Stimulated activated CD8-positive, alpha-beta memory T cell treated with anti-CD3 and anti-CD28 coated beads, Interleukin-7, amount 100 ng/mL, for 48 hours (primary cell): ENCODE measurements around the gene FOXP2.
"Not testable (repeated sequence)": the region's sequence is repeated elsewhere in the genome, so short reads cannot be mapped to it uniquely, and the experiment has no call there.

Experiments
- DNase-seq, 2 donors: peaks; one replicate each; pipeline ENCODE4 v3.0.0-alpha.2; 2020; ENCODE audit warnings: low read depth in 1 of 2; ENCODE audit errors: extremely low read depth in 1 of 2

The FOXP2 gene

DNA sequence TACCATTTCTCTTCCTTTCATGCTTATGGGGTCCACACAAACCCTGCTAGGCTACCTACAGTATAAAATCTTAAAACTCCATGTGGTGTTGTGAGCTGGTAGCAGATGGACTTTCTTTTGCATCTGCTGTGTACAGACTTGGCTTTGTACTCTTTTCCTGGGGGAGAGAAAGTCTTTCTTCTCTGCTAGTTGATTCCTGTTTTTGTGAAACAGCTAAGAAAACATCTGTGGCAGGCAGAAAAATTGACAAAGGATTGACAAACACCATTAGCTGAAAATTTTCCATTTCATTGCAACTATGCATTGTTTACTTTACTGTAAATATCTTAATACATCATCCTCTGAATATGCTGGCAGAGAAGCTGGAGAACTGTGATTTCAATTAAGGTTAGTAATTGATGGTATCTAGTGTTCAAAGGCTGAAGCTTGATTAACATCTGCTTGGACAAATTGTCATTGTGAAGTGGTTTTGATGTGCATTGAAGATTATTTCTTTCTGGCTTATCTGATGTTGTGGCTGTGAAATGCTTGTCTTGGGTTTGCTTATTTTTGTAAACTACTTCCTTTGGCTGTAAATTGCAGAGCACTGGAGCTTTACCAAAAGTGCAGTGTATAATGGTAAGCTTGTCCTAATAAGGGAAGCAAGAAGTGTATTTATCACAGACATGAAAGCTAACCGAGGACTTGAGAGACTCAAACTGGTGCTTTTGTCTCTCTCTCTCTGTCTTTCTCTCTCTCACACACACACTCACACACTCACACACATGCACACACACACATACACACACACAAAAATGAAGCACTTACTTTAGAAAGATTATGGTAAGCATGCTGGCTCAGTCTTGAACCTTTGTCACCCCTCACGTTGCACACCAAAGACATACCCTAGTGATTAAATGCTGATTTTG lies at the start of gene FOXP2:
Gene FOXP2, plus strand, starts transcription at position 660 of the 908 bp plus-strand sequence. CDS start 11,697 bp downstream, outside the sequence.
- DNase-seq = no peak

DNA sequence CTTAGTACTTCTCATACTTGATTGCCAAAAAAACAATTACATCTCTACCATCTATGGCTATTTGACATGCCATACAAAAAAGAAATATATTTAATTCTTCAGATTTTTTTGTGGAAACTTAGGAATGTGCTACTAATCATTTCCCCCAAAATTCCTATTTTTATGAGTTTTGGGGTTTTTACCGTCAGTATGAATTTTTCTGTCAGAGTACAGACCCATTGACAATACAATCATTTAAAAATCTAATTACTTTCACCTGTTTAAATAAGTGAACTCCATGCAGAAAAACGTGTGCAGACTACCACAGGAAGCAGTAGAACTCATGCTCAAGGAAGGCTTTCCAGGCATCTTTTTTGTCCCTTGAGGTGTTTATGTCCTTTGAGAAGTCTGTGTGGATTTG lies 48.8 kb upstream of the FOXP2 start:
- no peak for DNase-seq

DNA sequence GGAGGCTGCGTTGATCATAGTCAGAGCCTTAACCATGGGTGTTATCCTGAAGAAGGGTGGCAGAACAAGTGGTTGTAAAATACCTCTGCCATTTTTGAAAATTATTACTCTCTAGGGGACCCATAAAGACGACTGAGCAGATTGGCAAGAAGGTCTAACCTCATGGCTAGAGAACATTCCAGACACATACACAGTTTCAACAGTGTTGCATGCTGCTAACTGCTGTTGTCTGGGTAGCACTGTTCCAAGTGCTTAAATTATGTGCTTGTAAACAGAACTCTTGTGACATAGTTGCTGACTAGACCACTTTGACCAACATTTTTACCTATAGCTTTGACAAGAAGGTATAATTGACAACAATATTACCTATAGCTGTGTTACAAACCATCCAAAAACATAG lies 46.1 kb upstream of the FOXP2 start:
- no peak for DNase-seq

- no peak for DNase-seq
Observed at GRCh38 chr7:114369294-114369693, 45.3 kb upstream of the FOXP2 start.

DNA sequence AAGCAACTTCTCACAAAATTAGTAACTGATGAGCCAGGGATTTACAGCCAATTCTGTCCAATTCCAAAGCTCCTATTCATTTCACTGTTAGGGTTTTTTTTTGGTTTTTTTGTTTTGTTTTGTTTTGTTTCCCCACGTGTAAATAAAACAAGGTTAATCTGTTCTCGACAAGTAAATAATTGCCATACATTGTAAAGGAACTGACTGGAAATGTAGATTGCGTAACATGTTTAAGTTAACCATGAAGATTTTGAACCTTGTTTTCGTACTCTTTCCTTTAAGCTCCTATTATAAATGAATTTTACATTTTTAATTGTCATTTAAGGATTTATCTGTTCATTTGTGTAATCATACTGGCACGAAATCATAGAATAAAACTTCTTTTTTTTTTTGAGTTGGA lies 42.0 kb upstream of the FOXP2 start:
- DNase-seq = no peak

- DNase-seq = no peak
Observed at GRCh38 chr7:114375907-114376306, 38.7 kb upstream of the FOXP2 start.

DNA sequence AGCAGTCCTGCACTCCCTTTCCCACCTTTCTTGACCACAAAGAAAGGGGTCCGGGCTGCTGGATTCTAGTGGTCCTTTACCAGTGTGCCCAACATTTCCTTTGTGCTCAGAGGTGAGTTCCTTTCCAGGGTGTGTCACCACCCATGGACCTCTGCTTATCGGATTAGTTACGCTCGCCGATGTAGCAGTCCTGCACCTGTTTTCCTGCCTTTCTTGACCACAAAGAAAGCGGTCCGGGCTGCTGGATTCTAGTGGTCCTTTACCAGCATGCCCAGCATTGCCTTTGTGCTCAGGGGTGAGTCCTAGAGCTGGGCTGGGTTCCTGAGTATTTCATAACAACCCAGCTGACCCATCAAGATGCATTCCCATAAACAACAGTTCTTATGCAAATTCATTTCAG lies 30.7 kb upstream of the FOXP2 start:
- DNase-seq = not testable (repeated sequence)

DNA sequence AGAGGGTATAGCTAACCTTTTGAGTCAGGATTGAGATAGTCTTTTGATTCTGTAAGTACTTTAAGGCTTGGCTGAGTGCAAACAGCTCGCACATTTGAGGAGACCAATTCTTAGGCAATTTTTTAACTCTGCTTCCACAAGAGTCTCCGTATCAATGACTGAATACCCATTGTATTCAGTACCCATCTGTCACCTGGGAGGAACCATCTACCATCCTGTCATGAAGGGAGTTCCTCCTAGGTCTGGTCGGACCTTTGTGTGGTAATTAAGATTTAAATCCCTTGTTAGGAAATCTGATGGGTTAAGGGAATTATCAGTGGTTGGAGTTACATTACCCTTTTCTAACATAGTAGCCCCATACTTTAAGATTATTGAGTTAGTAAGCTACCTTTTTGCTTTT lies 30.3 kb upstream of the FOXP2 start:
- DNase-seq = not testable (repeated sequence)

- DNase-seq = no peak
Observed at GRCh38 chr7:114388021-114388420, 26.6 kb upstream of the FOXP2 start.

DNA sequence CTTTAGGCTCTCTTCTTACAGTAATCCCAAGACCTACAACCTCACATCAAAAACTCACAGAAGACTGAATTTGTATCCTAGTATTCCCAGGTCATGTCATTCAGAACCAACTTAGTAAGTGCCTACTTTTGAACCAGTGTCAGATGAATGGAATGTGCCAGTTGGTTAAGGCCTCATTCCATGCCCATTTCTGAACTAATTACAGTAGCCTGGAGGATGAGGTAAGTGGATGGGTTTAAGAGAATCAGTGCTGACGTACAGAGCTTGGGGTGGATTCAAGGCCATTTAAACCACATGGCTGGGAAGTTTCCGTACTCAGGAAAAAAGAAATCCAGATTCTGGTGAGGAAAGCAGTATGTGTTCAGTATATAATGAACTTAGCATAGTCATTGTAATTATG lies 21.9 kb upstream of the FOXP2 start:
- DNase-seq = no peak

DNA sequence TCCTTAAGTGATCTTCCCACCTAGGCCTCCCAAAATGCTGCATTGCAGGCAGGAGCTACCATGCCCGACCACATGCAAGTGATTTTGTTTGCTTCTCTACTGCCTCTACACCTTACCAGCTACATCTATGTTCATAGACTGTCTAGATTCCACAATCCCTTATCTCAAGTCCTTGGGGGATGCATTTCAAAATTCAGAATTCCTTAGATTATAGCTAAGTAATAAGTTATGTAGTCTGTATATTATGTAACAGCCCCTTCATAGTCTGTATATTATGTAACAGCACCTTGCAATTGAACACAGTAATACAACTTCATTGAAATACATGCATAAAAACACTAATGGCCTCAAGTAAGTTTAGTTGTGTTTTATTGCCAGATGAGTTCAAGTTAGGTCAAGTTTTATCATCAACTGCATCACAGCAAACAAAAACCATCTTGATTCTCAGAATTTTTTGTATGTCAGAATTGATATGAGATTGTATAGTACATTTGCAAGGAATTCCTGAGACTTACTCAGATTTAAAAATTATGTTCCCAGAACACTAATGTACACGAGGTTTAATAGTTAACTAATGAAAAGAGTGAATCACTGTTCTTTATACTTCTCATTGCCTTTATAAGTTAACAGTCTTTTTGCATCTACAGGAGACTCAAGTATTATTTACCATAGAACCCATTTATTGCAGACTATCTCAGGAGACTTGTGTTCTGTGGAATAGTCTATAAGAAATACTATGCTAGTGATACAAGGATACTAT lies 11.6 kb upstream of the FOXP2 start:
- no peak for DNase-seq

DNA sequence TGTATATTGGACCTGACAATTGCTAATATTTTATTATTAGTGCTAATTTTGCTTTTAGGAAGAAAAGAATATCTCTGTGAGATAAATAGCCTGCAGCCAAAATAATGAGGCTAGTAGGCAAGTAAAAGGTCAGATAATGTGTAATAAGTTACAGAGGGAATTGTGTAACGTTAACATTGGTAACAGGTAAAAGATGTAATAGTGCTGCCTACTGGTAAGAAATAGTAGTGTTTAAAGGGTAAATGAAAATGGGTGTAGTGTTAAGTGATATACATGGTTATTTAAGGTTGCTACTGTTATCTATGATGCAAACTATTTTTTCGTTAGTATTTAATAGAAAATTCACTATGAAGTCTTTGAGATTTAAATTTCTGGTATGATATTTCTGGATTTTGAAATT lies 9.2 kb upstream of the FOXP2 start:
- no peak for DNase-seq

DNA sequence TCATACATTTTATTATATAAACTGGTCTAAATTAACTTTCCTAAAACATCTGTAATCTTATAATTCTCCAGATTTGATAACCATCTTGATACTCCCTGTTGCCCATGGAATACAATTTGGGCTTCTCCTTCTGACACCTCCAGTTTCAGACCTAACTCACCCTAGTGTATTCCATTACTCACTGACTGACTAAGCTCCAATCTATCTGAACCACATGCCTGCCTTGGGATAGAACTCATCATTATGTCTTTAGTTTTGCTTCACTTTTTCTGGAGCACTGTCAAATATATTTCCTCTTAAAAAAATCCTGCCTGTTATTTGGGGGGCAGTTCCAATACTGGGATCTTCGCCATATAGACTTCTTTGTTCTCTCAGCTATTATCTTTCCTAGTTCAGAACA lies 4.9 kb upstream of the FOXP2 start:
- DNase-seq = no peak

DNA sequence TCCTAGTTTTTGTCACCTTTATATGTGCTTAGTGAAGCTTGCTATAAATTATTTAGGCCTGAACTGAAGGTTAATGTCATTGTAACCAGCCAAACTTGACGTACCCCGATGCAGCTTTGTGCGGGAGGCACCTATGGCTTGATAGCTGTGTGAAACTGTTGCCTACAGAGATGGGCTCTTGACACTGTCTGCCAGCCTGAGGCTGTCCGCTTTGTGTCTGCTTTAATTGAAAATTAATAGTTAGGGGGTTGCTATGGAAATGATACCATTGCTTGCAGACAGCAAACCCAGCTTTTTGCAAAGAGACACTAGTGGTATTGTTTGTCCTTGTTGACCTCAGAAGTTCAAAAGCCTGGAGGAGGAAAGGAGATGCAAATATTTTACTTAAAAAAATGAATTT lies 2.1 kb upstream of the FOXP2 start:
- no peak for DNase-seq

GRCh38 chr7:114413761-114414155 lies 857 bp upstream of the FOXP2 start:
- no peak for DNase-seq

DNA sequence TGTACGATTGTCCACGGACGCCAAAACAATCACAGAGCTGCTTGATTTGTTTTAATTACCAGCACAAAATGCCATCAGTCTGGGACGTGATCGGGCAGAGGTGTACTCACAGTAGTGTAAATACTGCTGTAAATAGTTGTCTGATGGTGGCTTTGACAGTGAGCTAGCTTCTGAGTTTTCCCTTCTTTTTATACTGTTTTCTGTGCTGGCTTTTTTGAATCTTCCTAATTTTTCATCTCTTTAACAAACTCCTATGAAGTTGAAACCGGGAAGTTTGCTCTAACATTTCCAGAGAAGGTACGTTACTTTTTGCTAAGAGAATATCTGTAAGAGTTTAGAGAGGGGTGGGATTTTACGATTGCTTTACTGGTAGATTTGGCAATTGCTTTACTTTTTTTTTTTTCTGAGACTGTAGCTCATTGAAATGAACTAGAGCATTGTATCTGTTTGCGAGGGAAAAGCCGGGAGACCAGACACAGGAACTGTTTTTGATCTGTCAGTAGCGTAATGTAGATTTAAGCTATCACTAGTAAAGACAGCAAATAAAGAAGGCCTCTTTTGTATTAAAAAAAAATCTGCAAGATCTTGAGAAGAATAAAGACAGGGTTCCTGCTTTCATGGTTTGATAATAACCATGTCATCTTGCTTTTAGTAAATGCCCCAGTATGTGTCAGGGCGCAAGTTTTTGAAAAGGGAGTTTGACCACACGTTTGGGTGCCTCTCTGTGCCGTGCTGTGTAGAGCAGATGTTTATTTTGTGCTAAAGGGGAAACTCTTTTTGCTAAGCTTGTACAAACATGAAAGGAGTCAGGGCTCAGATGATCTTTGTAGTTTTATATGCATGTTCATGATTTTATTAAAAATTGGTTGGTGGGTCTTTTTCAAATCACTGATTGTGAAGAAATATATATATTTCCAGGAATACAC lies 712 bp downstream of the FOXP2 start:
- no peak for DNase-seq

- DNase-seq = no peak
Observed at GRCh38 chr7:114416129-114416990, 1.7 kb downstream of the FOXP2 start.

DNA sequence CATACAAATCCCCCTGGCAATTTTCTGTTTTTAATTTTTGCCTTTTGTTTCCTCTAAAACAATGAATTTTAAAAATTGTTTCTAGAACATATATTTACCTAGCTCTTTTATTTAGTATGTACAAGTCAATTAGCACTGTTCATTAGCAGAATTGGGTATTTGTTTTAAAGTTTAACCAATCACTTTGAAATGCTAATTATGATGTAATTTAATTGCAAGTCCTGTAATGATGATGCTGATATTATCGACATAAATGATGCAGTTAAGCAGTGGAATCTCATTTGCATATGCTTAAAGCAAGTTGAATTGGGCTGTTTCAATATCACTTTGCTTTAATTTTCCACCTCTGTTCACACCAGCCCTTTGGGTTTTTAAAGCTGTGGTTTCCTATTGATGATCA lies 2.7 kb downstream of the FOXP2 start:
- DNase-seq = no peak

DNA sequence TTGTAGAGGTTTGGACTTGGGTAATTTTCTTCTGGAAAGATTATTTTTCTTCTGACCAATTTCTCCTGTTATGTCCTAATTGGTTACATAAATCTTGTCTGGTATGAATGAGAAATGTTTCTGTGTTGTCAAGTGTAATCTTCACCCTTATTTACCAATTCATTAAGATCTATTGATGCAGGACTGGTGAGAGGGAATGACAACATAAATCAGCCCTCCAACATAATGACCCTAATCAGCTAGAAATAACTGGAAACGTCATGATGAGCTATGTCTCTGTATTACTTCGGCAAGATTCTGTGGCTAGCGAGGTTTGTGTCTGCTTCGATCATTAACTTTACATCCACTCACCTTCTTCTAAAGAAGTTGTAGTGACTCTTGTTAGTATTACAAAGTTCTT lies 3.5 kb downstream of the FOXP2 start:
- no peak for DNase-seq
